Smooth muscle cell (in vitro differentiated cells): ENCODE results near the gene CA10. TPM values are rescaled to one million over a fixed set of nuclear protein-coding genes. Genes with fewer than 3 reads are reported as not detected.

Experiments
- DNase-seq: peaks from one replicate; lab custom pipeline; 2025; ENCODE audit not compliant: unreplicated experiment; lab: John Stamatoyannopoulos, UW
- H2AFZ ChIP-seq: fragments of 200-600 bp; sonication (generic); 2 replicates; pipeline ENCODE4 v1.6.0; 2016; ENCODE audit warnings: antibody characterized with exemption, low read depth, mild to moderate bottlenecking
- H3F3A ChIP-seq: fragments of 200-600 bp; sonication (generic); 2 replicates; pipeline ENCODE4 v1.6.0; 2017; ENCODE audit warnings: antibody characterized with exemption, low read depth
- H3K27ac ChIP-seq: fragments of 200-600 bp; sonication (generic); 2 replicates; pipeline ENCODE4 v1.5.1; 2016; ENCODE audit warnings: low read depth, mild to moderate bottlenecking
- H3K27me3 ChIP-seq: fragments of 200-600 bp; sonication (generic); 2 replicates; pipeline ENCODE4 v1.6.1; 2016; ENCODE audit warnings: low read depth, mild to moderate bottlenecking
- H3K36me3 ChIP-seq: fragments of 200-600 bp; sonication (generic); 2 replicates; pipeline ENCODE4 v1.5.1; 2016; ENCODE audit warnings: low read depth
- H3K4me1 ChIP-seq: fragments of 200-600 bp; sonication (generic); 2 replicates; pipeline ENCODE4 v1.5.1; 2016; ENCODE audit warnings: low read depth
- H3K4me2 ChIP-seq: fragments of 200-600 bp; sonication (generic); 2 replicates; pipeline ENCODE4 v1.6.0; 2016; ENCODE audit warnings: mild to moderate bottlenecking
- H3K4me3 ChIP-seq: fragments of 200-600 bp; sonication (generic); 2 replicates; pipeline ENCODE4 v1.5.1; 2016; ENCODE audit warnings: mild to moderate bottlenecking
- H3K79me2 ChIP-seq: fragments of 200-600 bp; sonication (generic); 2 replicates; pipeline ENCODE4 v1.6.0; 2016; ENCODE audit warnings: low read depth, mild to moderate bottlenecking
- H3K9ac ChIP-seq: fragments of 200-600 bp; sonication (generic); 2 replicates; pipeline ENCODE4 v1.6.0; 2016; ENCODE audit warnings: low read depth
- H3K9me3 ChIP-seq: fragments of 200-600 bp; sonication (generic); replicated peaks from 2 replicates; pipeline ENCODE4 v1.5.1; 2016; ENCODE audit warnings: low read depth
- H4K20me1 ChIP-seq: fragments of 200-600 bp; sonication (generic); 2 replicates; pipeline ENCODE4 v1.6.0; 2016; ENCODE audit warnings: low read depth
- WGBS: methylation state at CpG from one replicate; pipeline ENCODE4 v1.1.7; 2016; ENCODE audit warnings: low lambda C conversion rate; 5-methylcytosine and 5-hydroxymethylcytosine counted together
- polyA plus RNA-seq: library from polyadenylated mRNA; unstranded; fragments of >200 nt; fragmentation: Nextera tagmentation; extraction: Ambion mirVana; gene quantifications from 2 replicates; pipeline ENCODE4 v1.2.1, GENCODE V29; 2016
- total RNA-seq: library from RNA; depleted of rRNA; stranded (reverse); fragments of >200 nt; gene quantifications from 2 replicates; pipeline ENCODE4 v1.2.3, GENCODE V29; 2014
- TF ChIP-seq, protein P1 (sequence below): fragments of 200-600 bp; sonication (generic); IDR thresholded peaks from 2 replicates; pipeline ENCODE4 v1.5.1; 2017; ENCODE audit warnings: borderline replicate concordance, mild to moderate bottlenecking, antibody characterized with exemption; ENCODE audit not compliant: insufficient read depth, poor library complexity, severe bottlenecking

The CA10 gene
- total and polyA plus RNA-seq, 2 experiments from 2014 or later = 0.54 TPM; not detected in 1

DNA sequence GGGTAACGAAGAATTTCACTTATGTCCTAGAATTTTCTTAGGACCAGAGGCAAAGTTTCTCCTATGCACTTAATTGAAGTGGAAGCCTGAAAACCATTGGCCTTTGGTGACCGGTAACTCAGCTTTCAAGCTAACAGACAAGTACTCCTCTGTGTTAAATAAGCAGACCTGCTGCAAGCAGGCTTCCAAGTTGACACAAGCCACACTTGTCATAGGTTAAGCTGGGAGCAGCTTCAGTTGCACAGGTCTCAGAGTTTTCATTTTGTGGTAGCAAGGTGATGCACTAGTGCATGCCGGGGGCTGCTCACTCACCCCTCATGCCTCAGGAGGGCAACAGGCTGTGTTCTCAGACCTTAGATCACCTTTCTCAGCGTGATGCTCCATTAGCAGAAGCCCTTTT lies 498.2 kb downstream of the CA10 start:
- TF ChIP-seq, protein P1, sequence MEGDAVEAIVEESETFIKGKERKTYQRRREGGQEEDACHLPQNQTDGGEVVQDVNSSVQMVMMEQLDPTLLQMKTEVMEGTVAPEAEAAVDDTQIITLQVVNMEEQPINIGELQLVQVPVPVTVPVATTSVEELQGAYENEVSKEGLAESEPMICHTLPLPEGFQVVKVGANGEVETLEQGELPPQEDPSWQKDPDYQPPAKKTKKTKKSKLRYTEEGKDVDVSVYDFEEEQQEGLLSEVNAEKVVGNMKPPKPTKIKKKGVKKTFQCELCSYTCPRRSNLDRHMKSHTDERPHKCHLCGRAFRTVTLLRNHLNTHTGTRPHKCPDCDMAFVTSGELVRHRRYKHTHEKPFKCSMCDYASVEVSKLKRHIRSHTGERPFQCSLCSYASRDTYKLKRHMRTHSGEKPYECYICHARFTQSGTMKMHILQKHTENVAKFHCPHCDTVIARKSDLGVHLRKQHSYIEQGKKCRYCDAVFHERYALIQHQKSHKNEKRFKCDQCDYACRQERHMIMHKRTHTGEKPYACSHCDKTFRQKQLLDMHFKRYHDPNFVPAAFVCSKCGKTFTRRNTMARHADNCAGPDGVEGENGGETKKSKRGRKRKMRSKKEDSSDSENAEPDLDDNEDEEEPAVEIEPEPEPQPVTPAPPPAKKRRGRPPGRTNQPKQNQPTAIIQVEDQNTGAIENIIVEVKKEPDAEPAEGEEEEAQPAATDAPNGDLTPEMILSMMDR = no peak
- Histone ChIP-seq H4K20me1 (no peaks in the 10 kb centered on the region), H3K9me3 (no peaks in the 10 kb centered on the region), H3K4me1 (no peaks in the 10 kb centered on the region), H3K27ac (no peak overlapping the region), H3K27me3 (peaks cover 42% of the 10 kb centered on the region), H3K79me2 (no peaks in the 10 kb centered on the region), H3K36me3 (no peaks in the 10 kb centered on the region), H3K9ac (no peak overlapping the region), H3K4me2 (no peak overlapping the region), H3K4me3 (no peak overlapping the region), H3F3A (no peaks in the 10 kb centered on the region), H2AFZ (no peak overlapping the region)
- no peak for DNase-seq
- 66% methylated on average over 4 of the region's 4 CpGs for WGBS

DNA sequence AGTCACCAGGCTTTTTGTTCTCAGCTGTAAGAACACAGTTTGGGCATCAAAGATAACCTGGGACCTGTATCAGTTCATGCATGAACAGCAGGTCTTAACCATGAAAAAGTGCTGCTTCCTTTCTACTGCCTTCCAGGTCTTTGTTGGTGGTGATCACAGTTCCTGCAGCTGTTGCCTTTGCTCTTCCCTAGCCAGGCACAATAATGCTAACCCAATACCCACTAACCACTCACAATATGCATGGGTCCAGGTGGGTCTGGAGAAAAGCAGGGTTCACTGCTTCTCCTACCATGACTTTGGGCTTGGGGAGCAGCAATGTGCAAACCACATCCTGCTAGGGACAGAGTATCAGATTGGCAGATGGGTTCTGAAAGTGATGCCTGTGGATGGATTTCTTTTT lies 501.3 kb downstream of the CA10 start:
- Histone ChIP-seq H3K4me3 (no peak overlapping the region), H3K36me3 (no peaks in the 10 kb centered on the region), H3K4me1 (no peaks in the 10 kb centered on the region), H3K79me2 (no peaks in the 10 kb centered on the region), H4K20me1 (no peaks in the 10 kb centered on the region), H3K4me2 (no peak overlapping the region), H3K27ac (no peak overlapping the region), H3K27me3 (peaks cover 41% of the 10 kb centered on the region), H2AFZ (no peak overlapping the region), H3F3A (no peaks in the 10 kb centered on the region), H3K9ac (no peak overlapping the region), H3K9me3 (no peaks in the 10 kb centered on the region)
- TF ChIP-seq, protein P1 = no peak
- no peak for DNase-seq

DNA sequence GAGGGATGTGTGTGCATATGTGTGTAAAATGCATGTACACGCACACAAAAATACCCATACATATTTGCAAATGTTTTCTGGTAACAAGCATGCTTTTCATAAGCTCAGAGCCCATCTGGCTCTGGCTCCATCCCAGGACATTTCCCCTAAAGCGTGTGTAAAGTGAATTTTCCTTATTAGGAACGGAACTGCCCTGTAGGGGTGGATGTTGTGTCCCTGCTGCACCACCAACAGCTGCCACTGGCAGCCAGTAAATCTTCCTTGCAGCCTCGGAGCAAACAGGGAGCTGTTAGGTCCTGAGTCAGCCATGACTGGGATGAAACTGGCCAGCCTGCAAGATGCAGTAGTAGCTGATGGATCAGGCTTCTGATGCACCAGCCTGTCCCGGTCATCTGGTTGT lies 504.6 kb downstream of the CA10 start:
- 40% methylated on average over 5 of the region's 5 CpGs for WGBS
- Histone ChIP-seq H3K4me3 (no peak overlapping the region), H3K4me1 (no peaks in the 10 kb centered on the region), H3K4me2 (no peak overlapping the region), H3K27ac (no peak overlapping the region), H3K36me3 (no peaks in the 10 kb centered on the region), H3K79me2 (no peaks in the 10 kb centered on the region), H3K27me3 (peaks cover 31% of the 10 kb centered on the region), H3K9ac (no peak overlapping the region), H3F3A (no peaks in the 10 kb centered on the region), H4K20me1 (no peaks in the 10 kb centered on the region), H3K9me3 (no peaks in the 10 kb centered on the region), H2AFZ (no peak overlapping the region)
- no peak for DNase-seq
- TF ChIP-seq, protein P1 = no peak

DNA sequence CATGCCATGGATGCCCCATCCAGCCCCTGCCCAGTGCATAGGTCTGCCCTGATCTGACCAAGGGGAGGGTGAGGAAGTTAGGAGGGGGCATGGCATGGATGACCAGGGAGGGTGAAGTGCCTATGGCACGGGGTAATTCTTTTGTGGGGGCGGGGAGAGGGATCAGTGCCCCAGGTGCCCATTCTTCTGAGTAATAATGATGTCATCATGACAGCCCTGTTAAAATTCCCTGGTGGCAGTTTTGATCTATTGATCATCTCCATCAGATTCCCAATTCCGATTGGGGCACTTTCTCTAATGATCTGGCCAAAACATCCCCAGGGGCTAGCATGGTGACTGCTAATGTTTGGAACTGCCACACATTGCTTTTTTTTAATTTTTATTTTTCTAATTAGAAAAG lies 506.0 kb downstream of the CA10 start:
- Histone ChIP-seq H3K4me1 (no peaks in the 10 kb centered on the region), H3K4me2 (no peak overlapping the region), H3K9me3 (no peaks in the 10 kb centered on the region), H3K4me3 (no peak overlapping the region), H3K9ac (no peak overlapping the region), H4K20me1 (no peaks in the 10 kb centered on the region), H2AFZ (no peak overlapping the region), H3K27ac (no peak overlapping the region), H3K36me3 (no peaks in the 10 kb centered on the region), H3K27me3 (peaks cover 27% of the 10 kb centered on the region), H3K79me2 (no peaks in the 10 kb centered on the region), H3F3A (no peaks in the 10 kb centered on the region)
- WGBS = 92% methylated on average over 3 of the region's 3 CpGs
- DNase-seq = no peak
- TF ChIP-seq, protein P1 = no peak
